HUES6 (cell line): ENCODE data around the gene PLEK2.

Experiments used
- H3K27ac ChIP-seq: 2 replicates; pipeline ENCODE4 v1.7.0; 2013; ENCODE audit warnings: low read depth, mild to moderate bottlenecking, low read length, inconsistent platforms
- H3K27me3 ChIP-seq: 2 replicates; pipeline ENCODE4 v1.6.1; 2013; ENCODE audit warnings: low read length; ENCODE audit not compliant: control insufficient read depth, insufficient read depth
- H3K36me3 ChIP-seq: 2 replicates; pipeline ENCODE4 v1.6.1; 2013; ENCODE audit warnings: low read length; ENCODE audit not compliant: control insufficient read depth, insufficient read depth
- H3K4me1 ChIP-seq: 2 replicates; pipeline ENCODE4 v1.6.1; 2013; ENCODE audit warnings: low read length; ENCODE audit not compliant: control insufficient read depth, insufficient read depth
- H3K4me3 ChIP-seq: 2 replicates; pipeline ENCODE4 v1.5.1; 2013; ENCODE audit warnings: low read depth, low read length
- H3K9ac ChIP-seq: one replicate; pipeline ENCODE4 v1.6.1; 2013; ENCODE audit warnings: mild to moderate bottlenecking, low read length
- H3K9me3 ChIP-seq: 2 replicates; pipeline ENCODE4 v1.6.1; 2013; ENCODE audit warnings: low read depth, low read length; ENCODE audit not compliant: control insufficient read depth, insufficient read depth

Gene PLEK2

DNA sequence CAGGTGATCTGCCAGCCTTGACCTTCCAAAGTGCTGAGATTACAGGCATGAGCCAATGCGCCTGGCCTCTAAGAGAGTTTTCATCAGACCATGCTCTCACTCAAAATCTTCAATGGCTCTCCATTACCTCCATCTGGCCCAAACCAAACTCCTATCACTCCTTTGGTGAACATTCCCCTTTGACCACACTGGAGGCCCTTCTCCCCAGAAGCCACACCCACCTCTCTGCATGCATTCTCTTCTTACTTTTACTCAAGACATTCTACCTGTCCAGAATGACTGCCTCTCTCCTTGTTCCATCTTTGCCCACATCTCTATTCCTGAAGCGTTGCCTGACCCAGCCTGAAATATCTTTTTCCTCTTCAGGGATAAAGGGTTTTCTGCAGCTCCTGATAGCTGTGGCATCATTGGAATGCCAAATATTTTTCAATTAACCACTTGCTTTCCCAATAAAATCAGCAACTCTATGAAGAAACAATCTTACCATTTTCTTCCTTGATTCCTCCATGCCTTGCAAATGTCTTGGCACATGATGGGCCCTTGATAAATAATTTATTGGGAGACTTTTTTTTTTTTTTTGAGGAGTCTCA lies 15.5 kb downstream of the PLEK2 start:
- no peak overlapping the region for H3K4me3 ChIP-seq
- peaks cover 2% of the 10 kb centered on the region; the same call in 1 of the 2 replicates for H3K4me1 ChIP-seq
- H3K9ac ChIP-seq = no peak overlapping the region
- no peaks in the 10 kb centered on the region for H3K27me3 ChIP-seq
- H3K36me3 ChIP-seq = no peaks in the 10 kb centered on the region
- no peak overlapping the region for H3K27ac ChIP-seq
- H3K9me3 ChIP-seq = no peaks in the 10 kb centered on the region

DNA sequence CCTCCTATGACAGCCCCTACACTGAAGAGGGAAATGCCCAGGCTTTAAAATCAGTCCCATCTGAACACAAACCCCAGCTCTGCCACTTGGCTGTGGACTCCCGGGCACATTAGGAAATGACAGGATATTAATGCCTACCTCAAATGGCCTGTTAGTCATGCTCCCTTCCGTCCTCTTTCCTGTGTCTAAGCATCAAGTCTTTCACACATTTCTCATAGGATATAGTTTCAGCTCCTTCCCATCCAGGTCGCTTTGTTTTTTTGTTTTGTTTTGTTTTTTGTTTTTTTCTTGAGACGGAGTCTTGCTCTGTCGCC lies 16.1 kb downstream of the PLEK2 start:
- H3K36me3 ChIP-seq = no peaks in the 10 kb centered on the region
- H3K4me3 ChIP-seq = no peak overlapping the region
- peaks cover 2% of the 10 kb centered on the region; the same call in 1 of the 2 replicates for H3K4me1 ChIP-seq
- no peaks in the 10 kb centered on the region for H3K9me3 ChIP-seq
- H3K27ac ChIP-seq = no peak overlapping the region
- H3K27me3 ChIP-seq = no peaks in the 10 kb centered on the region
- H3K9ac ChIP-seq = no peak overlapping the region

DNA sequence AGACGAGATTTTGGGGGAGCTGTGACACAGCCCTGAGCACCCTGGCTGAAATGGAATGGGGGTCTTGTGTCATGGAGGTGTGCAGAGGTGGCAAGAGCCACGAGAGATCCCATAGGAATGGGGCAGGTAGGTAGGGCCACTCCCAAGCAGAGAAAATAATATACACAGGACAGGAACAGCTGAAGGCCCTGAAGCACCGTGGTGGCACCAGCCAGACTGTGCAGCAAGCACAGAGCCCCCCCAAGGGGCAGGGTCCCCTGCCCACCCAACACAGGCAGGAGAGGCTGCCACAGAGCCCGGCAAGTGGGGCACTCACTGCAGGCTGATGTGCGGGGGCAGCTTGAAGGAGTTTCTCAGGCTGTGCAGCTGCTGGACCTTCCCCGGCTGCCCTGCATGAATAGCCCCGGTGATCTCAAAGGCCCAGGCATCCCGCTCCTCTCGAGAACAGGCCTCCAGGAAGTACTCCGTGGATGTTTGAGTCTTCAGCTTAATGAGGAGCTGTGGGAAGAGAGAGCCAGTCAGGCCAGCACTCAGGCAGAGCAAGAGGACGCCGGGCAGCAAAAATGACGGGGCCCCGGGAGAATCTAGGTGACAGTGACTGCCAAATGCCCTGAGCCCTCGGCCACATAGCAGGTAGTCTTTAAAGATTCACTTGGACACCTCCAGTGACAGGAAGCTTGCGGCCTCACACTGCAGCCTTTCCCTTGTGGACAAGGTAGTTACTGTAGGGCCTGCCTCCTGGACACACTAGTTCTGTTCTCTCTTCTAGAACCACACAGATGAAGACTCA lies 16.7 kb downstream of the PLEK2 start:
- peaks cover 2% of the 10 kb centered on the region; the same call in 1 of the 2 replicates for H3K4me1 ChIP-seq
- no peaks in the 10 kb centered on the region for H3K27me3 ChIP-seq
- H3K9ac ChIP-seq = no peak overlapping the region
- H3K4me3 ChIP-seq = no peak overlapping the region
- no peaks in the 10 kb centered on the region for H3K36me3 ChIP-seq
- H3K9me3 ChIP-seq = no peaks in the 10 kb centered on the region
- no peak overlapping the region for H3K27ac ChIP-seq

DNA sequence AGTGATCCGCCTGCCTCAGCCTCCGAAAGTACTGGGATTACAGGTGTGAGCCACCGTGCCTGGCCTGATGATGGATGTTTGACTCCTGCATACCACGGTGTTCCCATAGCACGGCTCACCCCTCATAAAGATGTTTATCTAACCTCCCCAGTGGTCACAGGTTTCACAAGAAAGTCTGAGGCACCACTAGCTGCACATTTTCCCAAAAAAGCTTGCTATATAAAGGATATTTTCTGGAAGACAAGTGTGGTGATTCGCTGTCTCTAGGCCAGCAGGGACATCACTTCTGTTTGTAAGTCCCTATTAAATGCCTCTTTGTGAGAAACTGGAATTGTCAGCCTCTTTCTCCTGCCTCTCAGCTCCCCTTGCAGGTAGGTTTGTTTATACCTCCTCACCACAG lies 18.3 kb downstream of the PLEK2 start:
- no peaks in the 10 kb centered on the region for H3K9me3 ChIP-seq
- H3K9ac ChIP-seq = no peak overlapping the region

DNA sequence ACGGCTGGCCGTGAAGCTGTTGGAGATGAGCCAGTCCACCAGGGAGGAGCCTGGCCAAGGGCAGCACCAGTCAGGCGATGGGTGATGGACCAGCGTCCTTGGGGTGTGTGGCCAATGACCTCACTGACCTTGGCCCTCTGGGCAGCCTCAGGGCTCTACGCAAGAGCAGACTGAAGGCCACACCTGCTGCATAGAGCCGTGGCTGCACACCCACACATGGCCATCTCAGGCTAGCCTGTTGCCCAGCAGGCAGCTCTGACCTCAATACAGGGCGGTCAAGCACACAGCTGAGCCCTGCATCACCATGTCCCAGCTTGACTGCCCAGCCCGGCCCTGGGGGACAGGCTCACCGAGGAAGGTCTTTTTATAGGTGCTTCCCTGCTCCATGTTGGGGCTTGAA lies 19.2 kb downstream of the PLEK2 start:
- no peaks in the 10 kb centered on the region for H3K27me3 ChIP-seq
- no peak overlapping the region for H3K4me3 ChIP-seq
- no peaks in the 10 kb centered on the region for H3K9me3 ChIP-seq
- no peak overlapping the region for H3K9ac ChIP-seq
- peaks cover 2% of the 10 kb centered on the region; the same call in 1 of the 2 replicates for H3K4me1 ChIP-seq
- H3K36me3 ChIP-seq = no peaks in the 10 kb centered on the region
- no peak overlapping the region for H3K27ac ChIP-seq

More for the DNA sequence above, 18.3 kb downstream of the PLEK2 start:
- Histone ChIP-seq H3K27ac (no peak overlapping the region), H3K27me3 (no peaks in the 10 kb centered on the region), H3K36me3 (no peaks in the 10 kb centered on the region), H3K4me3 (no peak overlapping the region), H3K4me1 (peaks cover 2% of the 10 kb centered on the region; the same call in 1 of the 2 replicates)

DNA sequence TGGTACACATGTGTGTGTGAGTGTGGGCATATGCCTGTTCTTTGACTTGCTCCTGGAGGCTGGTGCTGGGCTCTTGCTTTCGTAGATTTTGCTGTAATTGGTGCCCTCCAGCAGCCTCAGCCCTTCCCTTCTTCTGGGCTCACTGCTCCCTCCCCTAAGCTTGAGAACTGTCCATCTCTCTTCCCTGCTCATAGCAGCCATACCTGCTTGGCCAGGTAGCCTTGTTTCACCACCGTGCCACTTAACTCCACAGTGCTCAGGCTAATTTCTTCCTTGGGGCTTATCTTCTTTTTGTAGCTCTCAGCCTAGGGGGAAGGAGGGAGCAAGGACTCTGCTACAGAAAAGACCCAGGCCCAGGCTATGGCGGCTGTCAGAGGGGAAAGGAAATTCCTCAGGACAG lies 19.8 kb downstream of the PLEK2 start:
- Histone ChIP-seq H3K27me3 (no peaks in the 10 kb centered on the region), H3K9ac (no peak overlapping the region), H3K36me3 (0 out of 2 replicates have a peak, but pooled peaks cover under 1% of the 10 kb centered on the region), H3K4me3 (no peak overlapping the region), H3K27ac (no peak overlapping the region), H3K9me3 (no peaks in the 10 kb centered on the region), H3K4me1 (peaks cover 2% of the 10 kb centered on the region; the same call in 1 of the 2 replicates)

DNA sequence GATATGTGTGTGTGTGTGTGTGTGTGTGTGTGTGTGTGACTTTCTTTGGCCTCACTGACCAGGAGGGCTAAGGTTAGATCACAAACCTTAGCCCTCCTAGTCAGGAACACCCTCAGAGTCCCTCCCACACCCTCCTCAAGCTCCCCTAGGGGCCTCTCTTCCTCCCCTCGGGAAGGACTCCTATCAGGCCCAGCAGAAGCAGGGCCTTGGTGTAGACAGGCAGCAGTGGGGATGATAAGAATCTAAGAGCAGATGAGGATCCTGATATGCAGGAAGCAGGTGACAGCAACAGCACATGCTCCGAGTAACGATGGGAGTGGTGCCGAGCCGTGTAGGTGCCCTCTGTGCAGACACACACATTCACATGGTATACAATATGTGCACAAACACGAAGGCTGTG lies 20.7 kb downstream of the PLEK2 start:
- peaks cover 2% of the 10 kb centered on the region; the same call in 1 of the 2 replicates for H3K4me1 ChIP-seq
- no peak overlapping the region for H3K4me3 ChIP-seq
- peaks cover 6% of the 10 kb centered on the region; the same call in 1 of the 2 replicates for H3K36me3 ChIP-seq
- H3K27ac ChIP-seq = no peak overlapping the region
- H3K27me3 ChIP-seq = no peaks in the 10 kb centered on the region
- no peaks in the 10 kb centered on the region for H3K9me3 ChIP-seq
- no peak overlapping the region for H3K9ac ChIP-seq

DNA sequence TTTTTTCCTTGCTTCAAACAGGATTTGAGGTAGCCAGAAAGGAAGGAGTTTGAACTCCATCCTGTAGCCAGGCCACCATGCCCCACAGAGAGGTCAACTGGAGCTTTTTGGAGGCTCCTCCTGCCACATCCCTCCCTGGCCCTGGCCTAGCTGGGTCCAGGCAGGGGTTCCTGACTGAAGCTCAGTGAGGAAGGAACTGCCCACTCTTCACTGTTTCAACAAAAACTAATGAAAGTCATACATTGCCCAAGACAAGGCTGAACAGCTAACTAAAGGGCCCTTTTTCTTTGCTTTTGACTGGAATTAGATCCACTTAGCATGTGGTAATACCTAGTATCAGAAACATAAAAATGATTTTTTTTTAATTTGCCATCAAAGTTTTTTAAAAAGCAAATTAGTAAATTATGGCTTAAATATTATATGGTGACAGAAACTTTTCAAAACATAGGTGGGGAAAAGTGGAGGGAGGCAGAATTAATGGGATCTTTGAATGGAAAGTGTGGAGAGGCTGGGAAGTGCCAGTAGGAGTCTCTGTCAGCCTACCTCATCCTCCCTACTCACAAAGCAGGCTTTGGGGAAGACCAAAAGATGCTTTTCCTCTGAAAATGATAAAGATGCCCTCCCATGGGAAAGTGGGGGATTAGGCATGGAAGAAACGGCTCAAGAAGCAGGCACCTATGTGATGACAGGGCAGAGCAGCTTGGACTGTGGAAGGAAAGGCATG lies 22.0 kb downstream of the PLEK2 start:
- Histone ChIP-seq H3K27me3 (no peaks in the 10 kb centered on the region), H3K27ac (no peak overlapping the region), H3K4me3 (no peak overlapping the region)

DNA sequence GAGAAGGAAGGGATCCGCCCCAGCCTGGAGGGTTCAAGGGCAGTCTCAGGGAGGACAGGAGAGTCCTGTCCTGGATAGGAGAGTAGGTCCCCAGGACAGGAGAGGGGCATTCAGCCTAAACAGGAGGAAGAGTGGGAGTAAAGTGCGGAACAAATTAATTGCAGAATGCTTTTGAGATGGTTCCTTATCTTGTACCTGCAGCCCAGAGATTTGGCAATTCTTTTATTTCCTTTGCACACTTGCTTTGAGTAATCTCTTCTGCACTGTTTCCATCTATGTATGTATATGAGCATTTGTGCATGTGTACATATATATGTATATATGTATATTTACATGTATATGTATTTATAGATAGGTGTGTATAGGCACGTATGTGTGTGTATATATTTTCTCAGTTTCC lies 22.7 kb downstream of the PLEK2 start:
- H3K9me3 ChIP-seq = no peaks in the 10 kb centered on the region
- H3K36me3 ChIP-seq = peaks cover 26% of the 10 kb centered on the region
- H3K27ac ChIP-seq = no peak overlapping the region
- H3K27me3 ChIP-seq = no peaks in the 10 kb centered on the region
- no peak overlapping the region for H3K9ac ChIP-seq
- no peak overlapping the region for H3K4me3 ChIP-seq
- no peaks in the 10 kb centered on the region for H3K4me1 ChIP-seq

More for the DNA sequence above, 22.0 kb downstream of the PLEK2 start:
- no peaks in the 10 kb centered on the region for H3K4me1 ChIP-seq
- no peaks in the 10 kb centered on the region for H3K9me3 ChIP-seq
- no peak overlapping the region for H3K9ac ChIP-seq
- H3K36me3 ChIP-seq = peaks cover 19% of the 10 kb centered on the region

DNA sequence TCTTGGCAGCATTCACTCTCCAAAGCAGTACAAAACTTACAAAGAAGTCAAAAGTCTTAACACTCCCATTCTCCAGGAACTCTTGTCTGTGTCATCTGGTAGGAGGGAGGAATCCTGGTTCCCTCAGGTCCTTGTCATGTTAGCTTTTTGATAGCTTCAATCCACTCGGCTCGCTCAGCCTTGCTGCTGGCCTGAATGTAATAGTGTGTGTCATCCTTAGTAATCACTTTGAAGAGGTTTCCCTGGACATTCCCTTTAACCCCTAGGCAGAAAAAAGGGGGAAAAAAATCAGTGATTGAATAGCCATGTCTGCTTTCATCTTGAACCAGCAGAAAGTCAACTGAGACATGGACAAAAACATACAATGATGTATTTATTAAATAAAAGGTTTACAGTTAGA lies 24.8 kb downstream of the PLEK2 start:
- H3K4me3 ChIP-seq = no peak overlapping the region
- no peaks in the 10 kb centered on the region for H3K27me3 ChIP-seq
- peaks cover 47% of the 10 kb centered on the region for H3K36me3 ChIP-seq
- no peaks in the 10 kb centered on the region for H3K4me1 ChIP-seq
- H3K27ac ChIP-seq = no peak overlapping the region
- H3K9ac ChIP-seq = no peak overlapping the region
- no peaks in the 10 kb centered on the region for H3K9me3 ChIP-seq

DNA sequence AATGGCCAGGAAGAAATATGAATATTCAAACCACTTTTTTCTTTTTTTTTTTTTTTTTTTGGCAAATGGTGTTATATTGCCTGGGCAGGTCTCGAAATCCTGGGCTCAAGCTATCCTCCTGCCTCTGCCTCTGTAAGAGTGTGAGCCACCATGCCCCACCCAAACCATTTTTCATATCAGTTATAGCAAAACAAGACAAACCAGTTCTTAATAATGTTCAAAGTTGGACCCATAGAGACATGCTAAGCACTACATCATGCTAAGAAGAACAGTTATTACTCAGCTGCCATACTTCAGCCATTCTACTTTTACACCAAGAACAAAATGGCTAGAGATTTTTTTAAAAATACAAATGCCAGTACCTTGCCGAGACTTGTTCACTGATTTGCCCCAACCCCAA lies 26.3 kb downstream of the PLEK2 start:
- no peak overlapping the region for H3K27ac ChIP-seq
- peaks cover 63% of the 10 kb centered on the region for H3K36me3 ChIP-seq
- H3K4me3 ChIP-seq = no peak overlapping the region
- H3K9ac ChIP-seq = no peak overlapping the region
- H3K9me3 ChIP-seq = no peaks in the 10 kb centered on the region
- H3K4me1 ChIP-seq = no peaks in the 10 kb centered on the region
- no peaks in the 10 kb centered on the region for H3K27me3 ChIP-seq
